SK-N-MC (cell line): ENCODE results near the gene PNCK.

Experiments
- DNase-seq: peaks from one replicate; pipeline ENCODE4 v3.0.0-alpha.2; 2011; ENCODE audit warnings: low read depth, low spot score
- H3K27ac ChIP-seq: fragments of 200-600 bp; sonication (generic); 2 replicates; pipeline ENCODE4 v1.5.1; 2016; ENCODE audit warnings: mixed run types
- H3K36me3 ChIP-seq: fragments of 200-600 bp; sonication (generic); 2 replicates; pipeline ENCODE4 v1.6.1; 2017; ENCODE audit warnings: antibody characterized with exemption, low read length, mixed read lengths; ENCODE audit not compliant: insufficient read depth
- H3K4me3 ChIP-seq: fragments of 200-600 bp; sonication (generic); 2 replicates; pipeline ENCODE4 v1.5.1; 2016
- H3K9ac ChIP-seq: fragments of 200-600 bp; sonication (generic); 2 replicates; pipeline ENCODE4 v1.8.0; 2017; ENCODE audit warnings: mixed run types, mixed read lengths; ENCODE audit not compliant: insufficient read length
- H3K9me3 ChIP-seq: fragments of 200-600 bp; sonication (generic); 2 replicates; pipeline ENCODE4 v1.6.1; 2017; ENCODE audit warnings: low read depth, mild to moderate bottlenecking, antibody characterized with exemption, low read length, moderate library complexity, mixed read lengths
- EZH2 ChIP-seq: fragments of 200-600 bp; sonication (generic); IDR thresholded peaks from one replicate; pipeline ENCODE4 v1.6.1; 2017; ENCODE audit warnings: antibody characterized with exemption
- FOXP2 ChIP-seq: optimal IDR thresholded peaks from 2 replicates; pipeline ENCODE3; 2011; ENCODE audit warnings: mild to moderate bottlenecking, moderate library complexity; ENCODE audit not compliant: insufficient read depth; ENCODE audit errors: extremely low read length, control extremely low read depth
- POLR2AphosphoS5 ChIP-seq: IDR thresholded peaks from 2 replicates; pipeline ENCODE4 v1.6.1; 2012; ENCODE audit warnings: mild to moderate bottlenecking, low read depth, low read length, borderline replicate concordance

The PNCK gene

GRCh38 chrX:153637121-153638040 is 36.2 kb downstream of the PNCK start:
- Histone ChIP-seq H3K4me3 (no peak overlapping the region), H3K36me3 (no peaks in the 10 kb centered on the region), H3K9ac (no peak overlapping the region), H3K27ac (no peak overlapping the region), H3K9me3 (no peaks in the 10 kb centered on the region)
- DNase-seq = no peak
- no peak for TF ChIP-seq EZH2
- TF ChIP-seq POLR2AphosphoS5 = no peak
- no peak for TF ChIP-seq FOXP2

DNA sequence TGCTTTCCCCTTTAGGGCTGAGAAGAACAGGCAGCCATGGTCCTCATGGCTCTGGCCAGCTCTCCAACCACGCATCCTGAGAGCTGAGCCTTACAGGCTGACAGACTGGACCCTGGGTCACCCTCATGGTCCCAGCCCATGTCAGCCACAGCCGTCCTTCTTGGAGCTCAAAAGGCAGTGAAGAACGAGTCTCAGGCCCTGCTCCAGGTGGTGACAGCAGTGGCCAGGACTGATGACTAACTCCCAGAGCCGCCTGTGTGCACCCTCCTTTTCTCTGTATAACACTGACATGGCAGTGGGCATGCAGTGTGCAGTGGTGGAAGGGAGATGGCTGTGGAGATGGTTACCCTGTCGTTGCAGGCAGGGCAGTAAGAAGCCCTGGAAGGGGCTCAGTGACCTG is 36.9 kb downstream of the PNCK start:
- Histone ChIP-seq H3K27ac (no peak overlapping the region), H3K4me3 (no peak overlapping the region), H3K9me3 (no peaks in the 10 kb centered on the region), H3K9ac (no peak overlapping the region), H3K36me3 (no peaks in the 10 kb centered on the region)
- TF ChIP-seq FOXP2 (no peak), POLR2AphosphoS5 (no peak), EZH2 (no peak)
- no peak for DNase-seq

DNA sequence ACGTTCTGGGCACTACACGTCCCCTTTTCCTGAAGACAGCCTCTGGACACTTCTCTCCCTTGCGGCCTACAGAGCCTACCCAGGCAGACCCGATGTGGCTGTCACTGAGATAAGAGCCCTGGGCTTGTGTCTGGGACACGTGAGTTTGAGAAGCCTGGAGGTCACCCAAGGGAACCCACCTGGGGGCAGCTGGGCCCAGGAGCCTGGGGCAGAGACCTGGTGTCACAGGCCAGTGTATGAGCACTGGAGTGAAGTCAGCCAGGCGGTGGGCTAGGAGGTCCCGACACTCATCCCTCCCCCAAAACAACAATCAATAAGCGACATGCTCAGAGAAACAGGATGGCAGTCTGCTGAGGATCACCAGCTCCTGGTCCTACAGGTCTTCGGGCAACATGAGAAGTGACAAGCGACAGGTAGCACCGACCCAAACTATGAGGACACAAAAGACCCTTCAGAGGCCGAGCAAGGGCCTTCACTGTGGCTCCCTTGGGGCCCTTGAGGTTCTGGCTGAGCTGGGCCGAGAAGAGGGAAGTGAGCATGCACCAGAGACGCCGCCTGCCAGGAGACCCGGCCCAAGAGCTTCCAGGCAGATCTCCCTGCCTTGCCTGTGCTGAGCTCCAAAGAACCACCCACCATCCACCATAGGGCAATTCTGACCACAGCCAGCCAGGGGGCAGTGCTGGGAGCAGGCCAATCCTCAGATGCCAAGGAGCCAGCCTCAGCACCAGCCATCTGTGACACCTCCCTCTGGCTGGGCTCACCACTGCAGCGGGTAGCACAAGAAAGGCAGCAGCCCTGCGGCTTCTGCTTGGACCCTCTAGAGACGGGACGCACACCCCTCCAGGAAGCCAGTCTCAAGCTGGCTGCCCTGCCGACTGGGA is 37.6 kb downstream of the PNCK start:
- no peak overlapping the region for H3K27ac ChIP-seq
- H3K9me3 ChIP-seq = no peaks in the 10 kb centered on the region
- no peak for TF ChIP-seq POLR2AphosphoS5
- DNase-seq = no peak
- H3K36me3 ChIP-seq = no peaks in the 10 kb centered on the region
- no peak overlapping the region for H3K9ac ChIP-seq
- no peak overlapping the region for H3K4me3 ChIP-seq

GRCh38 chrX:153635388-153635787 is 38.2 kb downstream of the PNCK start:
- H3K36me3 ChIP-seq = no peaks in the 10 kb centered on the region
- no peak overlapping the region for H3K9ac ChIP-seq
- no peak overlapping the region for H3K4me3 ChIP-seq
- TF ChIP-seq POLR2AphosphoS5 (no peak), FOXP2 (no peak), EZH2 (no peak)
- H3K9me3 ChIP-seq = no peaks in the 10 kb centered on the region
- no peak overlapping the region for H3K27ac ChIP-seq
- DNase-seq = no peak

GRCh38 chrX:153634832-153635231 is 38.8 kb downstream of the PNCK start:
- Histone ChIP-seq H3K9ac (no peak overlapping the region), H3K4me3 (no peak overlapping the region), H3K9me3 (no peaks in the 10 kb centered on the region), H3K27ac (no peak overlapping the region), H3K36me3 (no peaks in the 10 kb centered on the region)
- DNase-seq = no peak
- no peak for TF ChIP-seq EZH2

GRCh38 chrX:153634236-153634635 is 39.4 kb downstream of the PNCK start:
- no peak for DNase-seq
- TF ChIP-seq POLR2AphosphoS5 (no peak), EZH2 (no peak), FOXP2 (no peak)
- Histone ChIP-seq H3K9ac (no peak overlapping the region), H3K9me3 (no peaks in the 10 kb centered on the region), H3K4me3 (no peak overlapping the region), H3K36me3 (no peaks in the 10 kb centered on the region), H3K27ac (no peak overlapping the region)

DNA sequence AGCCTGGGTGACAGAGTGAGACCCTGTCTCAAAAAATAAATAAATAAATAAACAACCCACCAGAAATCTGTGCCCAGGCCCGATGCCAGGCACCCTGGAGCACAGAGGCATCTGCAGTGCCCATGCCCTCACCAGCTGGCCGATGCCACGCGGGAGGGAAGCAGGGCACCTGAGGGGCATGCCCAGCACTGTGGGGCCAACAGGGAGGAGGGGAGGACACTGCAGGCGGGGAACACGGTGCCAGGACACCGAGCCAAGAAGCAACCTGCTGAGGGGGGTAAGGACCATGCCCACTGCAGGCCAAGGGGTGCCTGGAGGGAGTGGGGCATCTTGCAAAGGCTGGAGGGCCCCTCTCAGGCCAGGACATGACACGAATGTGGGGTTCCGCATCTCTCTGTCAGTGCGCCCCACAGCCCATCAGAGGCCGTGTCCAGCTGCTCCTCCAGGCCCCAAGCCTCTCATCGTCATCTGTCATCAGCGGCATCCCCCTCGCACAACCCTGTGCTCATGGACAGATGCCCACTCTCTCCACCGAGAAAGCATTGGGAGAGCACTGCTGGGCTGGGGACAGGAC is 39.9 kb downstream of the PNCK start:
- Histone ChIP-seq H3K9me3 (no peaks in the 10 kb centered on the region), H3K4me3 (no peak overlapping the region), H3K9ac (no peak overlapping the region), H3K36me3 (no peaks in the 10 kb centered on the region), H3K27ac (no peak overlapping the region)
- no peak for DNase-seq
- TF ChIP-seq EZH2 = no peak
- no peak for TF ChIP-seq POLR2AphosphoS5
- TF ChIP-seq FOXP2 = no peak

- H3K9me3 ChIP-seq = no peaks in the 10 kb centered on the region
- no peak overlapping the region for H3K27ac ChIP-seq
- TF ChIP-seq EZH2 (no peak), FOXP2 (no peak), POLR2AphosphoS5 (no peak)
- H3K9ac ChIP-seq = no peak overlapping the region
- DNase-seq = no peak
- no peak overlapping the region for H3K4me3 ChIP-seq
- no peaks in the 10 kb centered on the region for H3K36me3 ChIP-seq
These were observed 40.6 kb downstream of the PNCK start for GRCh38 chrX:153633048-153633447.

- Histone ChIP-seq H3K36me3 (no peaks in the 10 kb centered on the region), H3K4me3 (no peak overlapping the region), H3K9me3 (no peaks in the 10 kb centered on the region), H3K27ac (no peak overlapping the region), H3K9ac (no peak overlapping the region)
- no peak for TF ChIP-seq EZH2
- no peak for TF ChIP-seq POLR2AphosphoS5
- TF ChIP-seq FOXP2 = no peak
- no peak for DNase-seq
These were observed 41.0 kb downstream of the PNCK start for GRCh38 chrX:153632595-153632946.
